Activated CD8-positive, alpha-beta memory T cell treated with anti-CD3 and anti-CD28 coated beads for 1 hour (primary cell): ENCODE data around the gene ADD2.

ENCODE experiments used
- DNase-seq, 2 donors: peaks; one replicate each; pipeline ENCODE4 v3.0.0-alpha.2; 2020; ENCODE audit warnings: low read depth in 1 of 2; ENCODE audit errors: extremely low read depth in 1 of 2

The ADD2 gene

DNA sequence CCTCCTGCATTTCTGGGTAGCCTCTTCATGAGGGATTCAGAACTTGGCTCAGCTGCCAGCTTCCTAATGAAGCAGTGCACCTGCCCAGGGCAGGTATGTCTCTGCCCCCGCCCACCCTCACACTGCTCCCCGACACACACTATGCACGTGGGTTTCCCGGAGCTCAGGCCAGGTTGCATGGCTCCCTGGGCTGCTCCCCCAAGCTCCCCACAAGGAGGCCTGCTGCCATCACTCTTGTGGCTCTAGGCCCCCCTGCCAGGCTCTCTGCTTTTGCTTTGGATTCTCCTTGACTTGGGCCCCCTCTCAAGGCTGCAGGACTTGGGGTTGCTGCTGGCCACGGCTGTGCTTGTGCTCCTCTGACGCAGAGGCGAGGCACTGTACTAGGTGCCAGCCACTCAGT, 43.6 kb downstream of the ADD2 start:
- no peak for DNase-seq

DNA sequence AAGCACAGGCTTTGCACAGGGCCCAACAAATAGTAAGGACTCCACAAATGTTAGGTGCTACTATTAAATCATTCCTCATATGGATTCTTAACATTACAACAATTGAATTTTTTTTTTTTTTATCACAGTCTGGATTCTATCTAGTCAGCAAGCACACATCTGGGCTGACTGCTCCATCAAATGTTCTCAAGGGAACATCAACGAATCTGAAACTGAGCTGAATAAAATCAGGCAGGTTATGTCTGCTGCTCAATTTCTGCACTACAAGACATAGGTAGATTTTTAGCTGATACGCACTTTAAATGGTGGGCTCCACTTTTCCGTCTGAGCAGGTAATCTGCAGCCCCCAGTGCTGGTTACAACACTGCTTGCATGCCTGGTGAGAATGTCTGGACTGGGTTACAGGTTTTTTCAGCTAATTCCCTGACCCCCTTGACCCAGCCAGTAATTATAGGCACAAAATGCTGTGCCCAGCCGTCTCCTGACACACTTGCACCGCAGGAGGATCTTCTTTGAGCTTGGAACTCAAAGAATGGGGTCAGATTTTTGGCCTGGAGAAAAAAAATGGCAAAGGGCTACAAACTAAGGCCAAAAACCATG, 44.6 kb downstream of the ADD2 start:
- no peak for DNase-seq

DNA sequence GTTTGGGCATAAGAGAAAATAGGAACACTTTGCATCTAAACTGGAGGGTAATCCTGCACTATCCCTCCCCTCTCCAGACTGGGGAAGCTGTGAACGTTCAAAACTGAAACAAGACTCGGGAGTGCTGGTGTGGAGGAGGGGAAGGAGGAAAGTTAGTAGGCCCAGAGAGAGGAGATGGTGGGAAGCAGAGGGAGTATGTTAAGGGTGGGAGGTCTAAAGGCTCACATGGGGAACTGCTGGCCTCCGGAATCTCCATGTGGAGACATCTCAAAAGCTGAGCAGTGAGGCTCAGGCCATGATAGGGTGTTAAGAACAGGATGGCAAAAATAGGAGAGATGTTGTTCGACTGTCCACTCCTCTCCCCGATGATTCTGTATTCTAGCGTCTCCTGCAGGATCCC, 47.9 kb downstream of the ADD2 start:
- no peak for DNase-seq

DNA sequence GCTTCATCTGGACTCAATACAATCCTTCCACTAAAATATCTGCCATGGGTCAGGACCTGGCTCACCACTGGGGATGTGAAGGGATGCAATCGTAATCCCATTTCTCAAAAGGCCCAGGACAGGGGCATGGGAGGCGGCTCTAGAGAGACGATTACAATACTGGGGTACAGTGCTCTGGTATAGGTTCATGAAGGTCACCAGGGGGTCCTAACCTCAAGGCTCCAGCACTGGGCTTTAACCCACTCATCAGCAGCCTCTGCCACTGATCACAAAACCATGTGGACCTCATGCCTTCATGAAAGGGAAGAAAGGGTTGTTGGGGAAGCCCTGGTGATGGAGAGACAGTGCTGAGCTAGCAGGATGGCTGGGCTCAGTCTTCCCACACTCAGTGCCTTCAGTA, 48.8 kb downstream of the ADD2 start:
- DNase-seq, result no peak

DNA sequence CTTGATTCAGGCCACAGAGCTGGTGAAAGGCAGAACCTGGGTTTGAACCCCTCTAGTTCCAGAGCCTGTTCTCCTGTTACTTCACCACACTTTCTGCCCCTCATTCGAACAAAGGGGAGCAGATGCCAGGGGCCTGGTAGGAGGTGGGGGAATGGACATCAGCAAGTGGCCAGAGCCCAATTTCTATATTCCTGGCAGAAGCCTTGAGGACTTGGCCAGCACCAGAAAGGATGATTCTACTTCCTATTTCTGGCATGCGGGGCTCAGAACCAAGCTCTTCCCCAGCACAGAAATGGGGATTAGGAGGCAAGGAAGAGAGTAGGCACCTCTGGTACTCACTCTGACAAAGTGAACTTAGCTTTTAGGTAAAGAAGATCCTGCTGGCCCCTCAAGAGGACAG, 49.3 kb downstream of the ADD2 start:
- DNase-seq, result no peak

DNA sequence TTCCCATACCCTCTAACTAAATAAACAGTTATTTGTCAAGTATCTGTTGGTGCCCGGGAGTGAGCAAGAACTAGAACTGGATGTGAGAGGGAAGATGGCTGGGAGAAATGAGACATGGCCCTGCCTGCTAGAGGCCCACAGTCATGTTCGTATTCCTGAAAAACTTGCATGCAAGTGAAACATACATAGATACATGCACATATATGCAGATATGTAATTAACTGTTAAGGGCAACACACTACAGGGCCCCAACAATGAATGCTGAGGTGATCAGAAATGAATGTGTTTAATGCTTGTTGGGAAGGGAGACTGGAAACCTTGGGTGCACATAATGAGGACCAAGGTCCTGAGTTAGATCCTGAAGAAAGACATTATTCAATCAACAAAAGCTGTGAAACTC, 49.8 kb downstream of the ADD2 start:
- DNase-seq, result no peak

DNA sequence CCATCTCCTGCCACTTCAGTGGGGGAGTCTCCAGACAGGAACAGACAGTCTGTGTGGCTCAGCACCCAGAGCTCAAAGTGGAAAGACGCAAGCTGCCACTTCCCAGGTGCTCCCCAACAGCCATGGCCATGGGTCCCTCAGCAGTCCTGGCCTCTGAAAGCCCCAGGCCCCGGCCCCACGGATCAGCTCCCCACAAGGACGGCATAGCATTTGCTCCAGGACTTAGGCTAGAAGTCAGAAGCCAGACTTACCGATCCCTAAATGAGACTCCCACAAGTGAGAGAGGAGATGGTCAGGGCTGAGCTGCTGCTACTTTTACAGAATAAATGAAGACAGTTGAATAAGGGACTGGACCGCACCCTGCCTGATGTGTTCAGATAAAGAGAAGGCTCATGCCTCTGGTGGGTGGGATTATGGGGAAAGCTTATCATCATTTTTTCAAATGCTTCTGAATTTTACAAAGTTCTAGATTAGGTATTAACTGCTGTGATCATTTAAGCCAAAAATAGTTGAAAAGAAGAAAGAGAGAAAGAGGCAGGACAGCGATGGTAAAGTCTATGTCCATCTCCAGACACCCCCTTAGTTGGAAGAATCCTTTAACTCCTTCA, 50.5 kb downstream of the ADD2 start:
- DNase-seq, result no peak

DNA sequence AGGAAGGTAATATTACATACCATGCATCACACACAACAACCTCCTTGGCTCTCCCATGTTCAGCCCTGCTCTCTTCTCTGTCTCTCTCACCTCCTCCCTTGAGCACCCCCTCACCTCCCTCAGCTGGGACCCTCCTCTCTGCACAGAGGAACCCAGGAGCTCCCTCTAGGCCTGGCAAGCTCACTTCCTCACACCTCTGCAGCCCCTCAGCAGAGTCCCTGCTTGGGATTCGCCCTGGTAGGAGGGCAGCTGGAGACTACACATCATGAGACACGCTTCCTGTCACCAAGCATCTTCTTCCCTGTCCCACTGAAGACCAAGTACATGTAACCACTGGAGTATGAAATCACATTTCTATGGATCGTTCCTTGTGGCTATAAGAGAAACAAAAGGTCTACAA, 51.0 kb downstream of the ADD2 start:
- DNase-seq, result no peak

DNA sequence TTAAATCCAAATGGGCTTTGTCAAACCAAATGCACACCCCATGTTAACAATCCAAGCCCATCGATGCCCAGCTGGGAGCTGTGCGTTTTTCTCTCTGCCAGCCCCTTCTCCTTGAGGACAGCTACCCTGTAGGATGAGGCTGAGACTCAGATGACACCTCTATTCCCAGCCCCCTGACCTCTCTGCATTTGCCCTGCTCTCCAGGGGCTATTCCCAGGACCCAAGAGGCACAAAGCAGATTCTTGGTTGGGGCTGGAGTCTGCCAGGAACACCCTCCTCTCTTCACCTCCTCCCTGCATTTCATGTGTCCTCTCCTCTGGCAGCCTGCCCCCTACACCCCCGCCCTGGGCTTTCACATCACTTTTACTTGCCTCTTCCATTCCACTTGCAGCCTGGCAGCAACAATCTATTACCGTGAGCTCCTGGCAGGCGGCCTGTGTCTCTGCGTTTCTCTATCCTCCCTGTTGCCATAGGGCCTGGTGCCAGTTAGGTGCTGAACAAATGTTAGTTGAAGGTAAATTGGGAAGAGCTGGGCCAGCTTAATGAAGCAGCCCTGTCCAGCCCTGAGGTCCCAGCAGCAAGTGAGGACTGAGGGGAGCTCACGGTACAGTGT, 51.8 kb downstream of the ADD2 start:
- DNase-seq, result no peak

DNA sequence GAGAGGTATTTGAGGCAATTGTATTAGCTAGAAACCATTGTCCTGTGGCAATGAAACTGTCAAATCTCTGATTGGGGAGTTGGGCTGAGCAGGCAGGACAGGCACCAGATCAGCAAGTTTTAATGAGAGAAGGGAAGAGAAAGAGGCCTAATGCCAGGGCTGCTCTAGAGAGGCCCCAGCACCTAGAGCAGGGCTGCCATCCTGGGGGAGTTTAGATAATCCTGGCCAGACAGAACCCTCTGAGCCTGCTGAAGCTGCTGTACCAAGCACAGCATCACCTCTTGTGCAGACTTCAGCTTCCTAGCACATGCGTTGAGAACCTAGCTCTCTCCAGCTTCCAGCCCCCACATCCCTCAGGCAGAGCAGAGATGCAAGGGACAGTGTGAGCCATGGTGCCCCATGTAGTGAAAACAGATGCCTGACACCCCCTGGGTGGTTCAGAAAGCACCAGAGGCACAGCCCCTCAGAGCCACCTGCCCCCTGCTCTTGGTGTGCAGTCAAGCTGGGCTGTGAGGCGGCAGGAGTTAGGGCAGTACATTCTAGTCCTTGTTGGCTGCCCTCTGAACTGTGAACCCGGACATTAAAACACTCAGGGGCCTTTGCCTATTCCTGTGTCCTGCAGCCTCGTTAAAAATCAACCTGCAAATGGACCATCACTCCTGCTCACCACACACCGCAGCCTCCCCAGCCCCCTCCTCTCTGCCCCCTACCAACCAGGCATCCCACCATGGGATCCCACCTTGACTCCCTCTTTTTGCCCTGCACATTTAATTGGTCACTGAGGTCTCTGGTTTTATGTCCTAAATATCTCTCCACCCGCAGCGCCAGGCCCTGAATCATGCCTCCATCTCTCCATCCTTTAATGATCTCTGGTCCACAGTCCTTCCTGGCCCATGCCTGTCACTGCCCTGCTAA, 52.7 kb downstream of the ADD2 start:
- no peak for DNase-seq

DNA sequence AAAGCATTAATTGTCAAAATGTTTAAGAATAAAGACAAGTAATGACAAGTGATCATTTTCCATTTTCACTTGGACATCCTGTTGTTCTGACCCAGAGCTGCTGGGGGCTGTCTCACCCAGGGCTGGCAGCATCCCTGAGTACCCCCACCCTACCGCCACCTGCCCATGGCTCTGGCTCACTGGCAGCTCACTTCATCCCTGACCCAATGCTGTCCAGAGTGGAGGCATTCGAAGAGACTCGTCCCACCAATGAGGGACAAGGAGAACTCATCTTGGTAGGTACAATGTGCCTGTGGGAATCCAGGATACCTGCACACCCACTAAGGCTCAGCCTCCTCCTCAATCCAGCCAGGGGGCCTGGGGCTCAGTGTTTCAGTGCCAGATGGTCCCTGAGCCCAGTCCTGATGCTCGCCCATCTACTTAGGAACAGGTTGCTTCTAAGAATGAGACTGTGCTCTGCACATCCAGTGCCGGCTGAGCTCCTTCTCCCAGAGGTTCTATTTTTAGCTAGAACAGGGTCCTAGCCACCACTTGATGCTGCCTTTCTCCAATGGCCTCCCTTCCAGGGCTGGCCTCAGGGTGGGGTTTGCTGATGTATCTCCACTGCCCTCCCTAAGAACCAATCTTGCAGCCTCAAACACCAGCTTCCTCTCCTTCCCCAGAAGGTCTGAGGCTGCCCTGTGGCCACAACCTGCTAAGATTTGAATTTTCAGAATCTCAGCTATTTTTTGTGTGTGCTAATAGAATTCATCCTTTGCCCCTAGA, 53.7 kb downstream of the ADD2 start:
- no peak for DNase-seq

DNA sequence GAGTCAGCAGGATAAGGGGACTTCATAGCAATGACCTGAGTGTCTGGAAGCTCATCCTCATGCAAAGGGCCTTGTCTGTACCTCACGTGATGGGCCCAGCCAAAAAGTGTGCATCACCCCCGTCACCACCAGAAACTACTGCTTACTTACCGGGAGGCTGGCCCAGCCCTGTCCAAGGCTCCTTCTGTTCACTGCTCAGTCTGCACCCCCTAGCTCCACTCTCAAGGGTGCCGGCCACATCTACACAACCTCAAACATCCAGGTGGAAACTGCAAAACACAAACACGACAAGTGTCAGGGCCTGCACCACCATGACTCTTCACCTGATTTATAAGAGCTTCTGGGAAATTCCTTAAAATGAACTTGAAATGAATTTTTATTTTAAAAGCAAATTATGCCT, 55.1 kb downstream of the ADD2 start:
- DNase-seq, result no peak

DNA sequence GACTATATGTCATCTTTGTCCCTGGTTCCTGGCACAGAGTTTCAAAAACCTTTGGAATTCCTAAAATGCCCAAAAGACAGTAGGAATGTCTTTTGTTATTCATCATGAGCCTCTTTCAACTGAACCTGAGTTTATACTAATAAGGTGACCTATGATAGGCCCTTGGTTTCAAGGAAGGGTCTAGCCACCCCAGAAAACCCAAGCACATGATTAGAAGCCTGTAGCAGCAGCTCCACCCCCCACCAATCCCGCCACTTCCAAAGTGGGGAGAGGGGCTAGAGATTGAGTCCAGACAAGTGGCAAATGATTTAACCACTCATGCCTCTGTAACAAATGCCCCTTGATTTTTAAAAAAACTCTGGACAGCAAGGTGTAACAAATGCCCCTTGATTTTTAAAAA, 56.8 kb downstream of the ADD2 start:
- no peak for DNase-seq

DNA sequence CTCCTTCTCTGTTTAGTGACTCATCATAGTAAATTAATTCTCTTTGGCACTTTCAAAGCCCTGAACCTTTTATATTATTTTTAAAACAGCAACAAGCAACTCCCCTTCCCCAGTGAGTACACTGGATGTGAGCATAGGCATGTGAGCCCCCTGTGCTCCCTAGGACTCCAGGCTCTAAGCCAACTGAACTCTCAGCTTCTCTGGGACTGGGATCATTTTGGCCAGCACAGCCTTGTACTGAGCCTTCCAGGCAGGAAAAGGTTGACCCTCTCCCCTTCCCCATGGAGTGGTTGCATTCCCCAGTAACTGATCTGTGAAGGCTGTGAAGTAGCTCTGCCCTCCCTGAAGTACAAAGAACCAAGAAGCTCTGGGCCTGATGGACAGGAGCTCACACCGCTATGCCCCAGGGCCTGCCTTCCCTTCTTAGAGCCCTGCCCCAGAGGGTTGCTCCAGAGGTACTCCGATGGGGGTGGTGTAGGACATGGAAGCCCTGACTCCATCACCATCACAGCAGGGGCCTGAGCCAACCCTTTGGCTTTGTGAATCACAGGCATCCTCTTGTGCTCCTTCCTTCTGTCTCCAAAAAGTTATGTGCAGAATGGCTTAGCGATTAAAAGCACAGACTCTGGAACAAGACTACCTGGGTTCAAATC, 57.8 kb downstream of the ADD2 start:
- DNase-seq, result no peak

DNA sequence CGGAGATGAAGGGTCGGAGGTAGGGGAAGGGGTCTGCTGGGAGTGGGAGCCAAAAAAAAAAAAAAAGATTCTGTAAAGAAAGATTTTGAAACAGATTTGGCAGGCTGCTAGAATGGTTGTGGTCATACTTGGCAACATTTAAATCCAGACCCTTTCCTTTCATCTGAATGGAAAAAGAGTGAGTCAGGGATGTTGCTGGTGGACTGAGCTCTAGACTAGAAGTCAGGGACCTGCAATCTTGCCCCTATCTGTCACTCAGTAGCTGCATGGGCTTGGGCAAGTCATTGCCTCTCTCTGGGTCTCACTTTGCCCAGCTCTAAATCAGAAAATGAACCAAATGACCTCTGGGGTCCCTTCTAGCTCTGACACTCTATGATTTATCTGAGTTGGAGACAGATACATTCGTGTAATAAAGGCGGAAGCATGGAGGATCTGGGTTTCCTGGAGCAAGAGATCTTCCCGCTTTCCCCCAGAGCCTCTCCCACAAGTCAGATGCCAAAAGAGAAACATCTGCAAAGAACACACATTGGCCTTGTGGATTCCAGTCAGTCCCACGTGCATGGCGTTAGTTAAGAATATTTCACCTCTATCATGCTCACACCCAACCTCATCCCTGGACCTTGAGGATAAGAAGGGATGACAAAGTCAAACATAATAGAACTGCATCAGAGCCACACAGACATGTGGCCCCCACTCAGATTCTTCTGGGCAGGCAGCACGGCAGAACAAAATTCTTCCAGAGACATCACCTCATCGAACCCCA, 58.5 kb downstream of the ADD2 start:
- no peak for DNase-seq

DNA sequence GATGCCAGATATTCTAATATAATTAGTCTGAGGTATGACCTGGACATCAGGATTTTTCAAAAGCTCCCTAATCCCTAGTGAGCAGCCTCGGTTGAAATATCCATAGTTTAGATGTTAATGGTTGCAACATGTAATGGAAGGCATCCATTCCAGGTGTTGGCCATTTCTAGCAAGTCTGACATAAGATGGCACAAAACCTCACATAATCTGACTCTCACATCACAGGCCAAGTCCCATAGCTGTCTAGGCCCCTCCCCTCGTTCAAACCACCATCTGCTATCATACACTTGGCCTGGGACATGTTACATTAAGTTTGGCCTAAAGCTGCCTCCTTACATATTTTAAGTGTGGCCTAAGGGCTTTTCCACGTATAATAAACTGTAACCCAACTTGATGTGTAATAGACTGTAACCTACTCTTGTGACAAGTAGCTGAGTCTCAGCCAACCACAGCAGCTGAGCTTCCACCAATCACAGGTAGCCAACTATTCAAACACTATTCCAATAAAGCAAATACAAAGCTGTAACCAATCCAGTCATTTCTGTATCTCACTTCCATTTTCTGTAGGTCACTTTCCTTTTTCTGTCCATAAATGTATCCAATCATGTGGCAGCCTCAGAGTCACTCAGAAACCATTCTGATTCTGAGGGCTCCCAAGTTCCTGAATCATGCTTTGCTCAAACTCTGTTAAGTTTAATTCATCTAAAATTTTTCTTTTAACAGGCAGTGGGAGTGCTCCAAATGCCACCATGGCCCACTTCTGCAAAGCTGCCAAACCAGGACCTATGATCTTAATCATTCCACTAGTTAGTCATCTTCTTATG, 59.4 kb downstream of the ADD2 start:
- no peak for DNase-seq

DNA sequence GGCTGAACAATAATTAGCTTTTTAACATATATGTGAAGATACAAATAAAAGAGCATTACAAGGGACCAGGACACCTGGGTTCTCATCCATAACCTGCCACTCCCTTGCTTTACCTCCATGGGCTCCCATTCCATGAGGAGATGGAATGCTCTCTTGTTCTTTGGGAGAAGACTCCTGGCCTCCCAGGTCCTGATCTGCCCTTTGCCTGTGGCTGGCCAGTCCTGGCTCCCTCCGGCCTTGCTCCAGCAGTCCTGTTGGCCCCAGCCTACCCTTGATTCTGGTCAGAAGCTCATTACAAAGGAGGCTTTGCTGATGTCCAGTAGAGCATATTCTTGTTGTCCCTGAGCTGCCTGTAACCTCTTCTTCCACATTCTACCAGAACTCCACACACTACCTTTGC, 60.3 kb downstream of the ADD2 start:
- DNase-seq, result no peak

DNA sequence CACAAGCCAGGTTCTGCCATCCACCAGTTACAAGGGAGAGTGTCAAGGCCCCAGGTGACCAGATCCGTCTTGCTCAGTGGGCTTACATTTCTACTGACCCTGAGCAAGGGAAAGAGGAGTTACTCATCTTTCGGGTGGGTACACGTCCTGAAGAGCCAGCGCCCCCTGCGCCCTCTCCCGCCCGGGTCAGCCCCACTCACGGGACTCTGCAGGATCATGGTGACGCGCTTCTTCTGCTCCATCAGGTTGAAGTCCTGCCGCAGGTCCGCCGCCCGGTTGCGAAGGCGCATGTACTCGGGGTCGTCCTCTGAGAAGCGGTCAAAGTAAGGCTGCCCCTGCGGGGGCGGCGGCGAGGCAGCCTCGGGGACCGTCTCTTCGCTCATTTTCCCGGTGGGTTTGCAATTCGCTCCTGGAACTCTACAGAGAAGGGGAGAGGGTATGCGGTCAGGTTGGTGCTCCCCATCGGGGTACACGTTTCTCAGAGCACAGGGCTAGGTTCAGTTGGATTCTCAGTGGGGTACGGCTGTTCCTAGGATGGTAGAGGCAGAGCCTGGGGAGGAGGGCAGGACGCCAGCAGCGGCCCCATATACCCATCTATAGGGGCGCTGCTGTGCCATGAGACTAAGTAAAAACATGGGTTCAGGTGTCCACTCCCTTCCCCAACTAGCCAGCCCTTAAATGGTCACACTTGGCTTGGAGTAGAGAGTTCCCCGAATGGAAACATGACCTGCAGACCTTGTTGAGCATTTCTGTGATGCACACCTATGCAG, 61.8 kb downstream of the ADD2 start:
- DNase-seq, result no peak
